Liver (tissue), 9 donors: ENCODE data around the gene AKT2. TPM values are rescaled to one million over a fixed set of nuclear protein-coding genes. Genes with fewer than 3 reads are reported as not detected.

Experiments used
- DNase-seq: peaks from one replicate; pipeline ENCODE4 v3.0.0-alpha.2; 2017; ENCODE audit warnings: low spot score
- H3K27ac ChIP-seq, 2 donors: one replicate each; pipeline ENCODE4 v1.7.0; 2013; ENCODE audit warnings: inconsistent platforms in 2 of 2, low read length in 2 of 2, control low read depth in 1 of 2, low read depth in 1 of 2, mild to moderate bottlenecking in 1 of 2
- H3K27me3 ChIP-seq, 4 donors: one replicate each; pipeline versions ENCODE4 v1.6.1 to v1.7.0; 2013; ENCODE audit warnings: low read length in 3 of 4, inconsistent platforms in 1 of 4, mild to moderate bottlenecking in 1 of 4, moderate library complexity in 1 of 4; ENCODE audit not compliant: control insufficient read depth in 4 of 4, insufficient read depth in 4 of 4
- H3K36me3 ChIP-seq, 4 donors: one replicate each; pipeline versions ENCODE4 v1.6.1 to v1.7.0; 2013; ENCODE audit warnings: low read length in 3 of 4, mild to moderate bottlenecking in 3 of 4, low read depth in 1 of 4, moderate library complexity in 1 of 4; ENCODE audit not compliant: control insufficient read depth in 4 of 4, insufficient read depth in 3 of 4
- H3K4me1 ChIP-seq, 4 donors: one replicate each; pipeline versions ENCODE4 v1.6.1 to v1.7.0; 2013; ENCODE audit warnings: low read length in 3 of 4, mild to moderate bottlenecking in 3 of 4, moderate library complexity in 1 of 4; ENCODE audit not compliant: control insufficient read depth in 4 of 4, insufficient read depth in 4 of 4
- H3K4me3 ChIP-seq, 3 donors: one replicate each; pipeline versions ENCODE4 v1.6.1 to v1.7.0; 2013; ENCODE audit warnings: low read length in 3 of 3, control low read depth in 1 of 3, low read depth in 1 of 3, mild to moderate bottlenecking in 1 of 3
- H3K9ac ChIP-seq, 2 donors: one replicate each; pipeline ENCODE4 v1.7.0; 2013; ENCODE audit warnings: low read length in 2 of 2, mild to moderate bottlenecking in 2 of 2, moderate library complexity in 2 of 2, control low read depth in 1 of 2, low read depth in 1 of 2
- H3K9me3 ChIP-seq, 4 donors: one replicate each; pipeline versions ENCODE4 v1.6.1 to v1.7.0; 2013; ENCODE audit warnings: low read length in 3 of 4; ENCODE audit not compliant: control insufficient read depth in 4 of 4
- ATF3 ChIP-seq: IDR thresholded peaks from 2 replicates; pipeline ENCODE4 v1.6.1; 2016; ENCODE audit warnings: antibody characterized with exemption
- CTCF ChIP-seq: fragments of 150-350 bp; IDR thresholded peaks from 2 replicates; pipeline ENCODE4 v1.5.1; 2017; ENCODE audit warnings: improper control_type of control experiment, low read depth, low read length; ENCODE audit not compliant: missing input control
- FOXA1 ChIP-seq: IDR thresholded peaks from 2 replicates; pipeline ENCODE4 v1.6.1; 2016; ENCODE audit warnings: antibody characterized with exemption
- HNF4A ChIP-seq, 2 donors: conservative IDR thresholded peaks; 2 replicates each; pipeline ENCODE4 v1.6.1; 2016; ENCODE audit warnings: antibody characterized with exemption in 2 of 2, mild to moderate bottlenecking in 2 of 2
- JUND ChIP-seq, 2 donors: IDR thresholded peaks; 2 replicates each; pipeline ENCODE4 v1.6.1; 2016; ENCODE audit warnings: antibody characterized with exemption in 2 of 2
- NR2F2 ChIP-seq: IDR thresholded peaks from 2 replicates; pipeline ENCODE4 v1.6.1; 2016; ENCODE audit warnings: antibody characterized with exemption
- RAD21 ChIP-seq, 2 donors: IDR thresholded peaks; 2 replicates each; pipeline ENCODE4 v1.6.1; 2016; ENCODE audit warnings: antibody characterized with exemption in 2 of 2, mild to moderate bottlenecking in 2 of 2
- SP1 ChIP-seq: IDR thresholded peaks from 2 replicates; pipeline ENCODE4 v1.6.1; 2018; ENCODE audit warnings: antibody characterized with exemption, mild to moderate bottlenecking
- YY1 ChIP-seq: IDR thresholded peaks from 2 replicates; pipeline ENCODE4 v1.6.1; 2016; ENCODE audit warnings: antibody characterized with exemption, mild to moderate bottlenecking
- WGBS: extraction: QIAGEN DNeasy Blood & Tissue Kit; methylation state at CpG from one replicate; pipeline ENCODE4 v1.1.7; 2013; 5-methylcytosine and 5-hydroxymethylcytosine counted together
- polyA plus RNA-seq, 2 donors: library from polyadenylated mRNA; stranded (reverse) in 1 of 2; unstranded in 1 of 2; fragments of 200-250 nt in 1 of 2; fragments of >200 nt in 1 of 2; fragmentation: Nextera tagmentation in 1 of 2; extraction: Ambion mirVana in 1 of 2; gene quantifications; one replicate each; pipeline versions ENCODE4 v1.2.1 to v1.2.3, GENCODE V29; 2013 to 2015
- total RNA-seq, 2 donors: library from RNA; depleted of rRNA; stranded (reverse); fragments of >200 nt; gene quantifications; one replicate each; pipeline ENCODE4 v1.2.3, GENCODE V29; 2014
- TF ChIP-seq, protein P1 (sequence below): IDR thresholded peaks from 2 replicates; pipeline ENCODE4 v1.6.1; 2016; ENCODE audit warnings: antibody characterized with exemption, mild to moderate bottlenecking
- donor health status: healthy.
- donor health status: healthy.
- donor health status: healthy.
- donor health status: healthy.
- donor health status: healthy.

AKT2 gene
- total and polyA plus RNA-seq, 4 donors, result 23.2 to 110 (median 60.4) TPM

- Histone ChIP-seq H3K36me3 (no peaks in the 10 kb centered on the region), H3K9ac (no peak overlapping the region), H3K4me1 (peaks cover 0 to 15% (median 5%) of the 10 kb centered on the region in 4 donors), H3K4me3 (no peak overlapping the region), H3K9me3 (no peaks in the 10 kb centered on the region), H3K27me3 (no peaks in the 10 kb centered on the region), H3K27ac (no peak overlapping the region)
- no peak for TF ChIP-seq HNF4A (conservative IDR thresholded peaks at IDR 0.05)
- TF ChIP-seq YY1, result no peak
- TF ChIP-seq NR2F2, result no peak
- no peak for TF ChIP-seq SP1
- no peak for TF ChIP-seq FOXA1
- no peak for TF ChIP-seq JUND (IDR thresholded peaks at IDR 0.05)
- TF ChIP-seq RAD21 (IDR thresholded peaks at IDR 0.05), result no peak
- TF ChIP-seq, protein P1, sequence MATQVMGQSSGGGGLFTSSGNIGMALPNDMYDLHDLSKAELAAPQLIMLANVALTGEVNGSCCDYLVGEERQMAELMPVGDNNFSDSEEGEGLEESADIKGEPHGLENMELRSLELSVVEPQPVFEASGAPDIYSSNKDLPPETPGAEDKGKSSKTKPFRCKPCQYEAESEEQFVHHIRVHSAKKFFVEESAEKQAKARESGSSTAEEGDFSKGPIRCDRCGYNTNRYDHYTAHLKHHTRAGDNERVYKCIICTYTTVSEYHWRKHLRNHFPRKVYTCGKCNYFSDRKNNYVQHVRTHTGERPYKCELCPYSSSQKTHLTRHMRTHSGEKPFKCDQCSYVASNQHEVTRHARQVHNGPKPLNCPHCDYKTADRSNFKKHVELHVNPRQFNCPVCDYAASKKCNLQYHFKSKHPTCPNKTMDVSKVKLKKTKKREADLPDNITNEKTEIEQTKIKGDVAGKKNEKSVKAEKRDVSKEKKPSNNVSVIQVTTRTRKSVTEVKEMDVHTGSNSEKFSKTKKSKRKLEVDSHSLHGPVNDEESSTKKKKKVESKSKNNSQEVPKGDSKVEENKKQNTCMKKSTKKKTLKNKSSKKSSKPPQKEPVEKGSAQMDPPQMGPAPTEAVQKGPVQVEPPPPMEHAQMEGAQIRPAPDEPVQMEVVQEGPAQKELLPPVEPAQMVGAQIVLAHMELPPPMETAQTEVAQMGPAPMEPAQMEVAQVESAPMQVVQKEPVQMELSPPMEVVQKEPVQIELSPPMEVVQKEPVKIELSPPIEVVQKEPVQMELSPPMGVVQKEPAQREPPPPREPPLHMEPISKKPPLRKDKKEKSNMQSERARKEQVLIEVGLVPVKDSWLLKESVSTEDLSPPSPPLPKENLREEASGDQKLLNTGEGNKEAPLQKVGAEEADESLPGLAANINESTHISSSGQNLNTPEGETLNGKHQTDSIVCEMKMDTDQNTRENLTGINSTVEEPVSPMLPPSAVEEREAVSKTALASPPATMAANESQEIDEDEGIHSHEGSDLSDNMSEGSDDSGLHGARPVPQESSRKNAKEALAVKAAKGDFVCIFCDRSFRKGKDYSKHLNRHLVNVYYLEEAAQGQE, result no peak
- TF ChIP-seq ATF3, result no peak
- no peak for DNase-seq
- WGBS, result 92% methylated on average over 5 of the region's 5 CpGs
These were observed 92.2 kb downstream of the AKT2 start for GRCh38 chr19:40192758-40193586.

- Histone ChIP-seq H3K27ac (no peak overlapping the region), H3K4me1 (peaks cover 0 to 15% (median 5%) of the 10 kb centered on the region in 4 donors), H3K27me3 (no peaks in the 10 kb centered on the region), H3K9me3 (no peaks in the 10 kb centered on the region), H3K4me3 (peak overlapping the region in 2 of 3 donors; percentile 67 to 97), H3K9ac (no peak overlapping the region), H3K36me3 (no peaks in the 10 kb centered on the region)
- TF ChIP-seq HNF4A (conservative IDR thresholded peaks at IDR 0.05), result no peak
- 21% methylated on average over 62 of the region's 62 CpGs for WGBS
- DNase-seq, result no peak
These were observed 93.1 kb downstream of the AKT2 start for GRCh38 chr19:40191836-40192646.

- no peaks in the 10 kb centered on the region for H3K27me3 ChIP-seq
- H3K9ac ChIP-seq, result peak within 1 kb of the TSS; percentile 68 to 83
- peak; percentile 81 for DNase-seq
- under 1% methylated on average over 116 of the region's 116 CpGs for whole genome bisulfite sequencing
- no peak for TF ChIP-seq CTCF
- peak; percentile 17 for TF ChIP-seq SP1
- no peak for TF ChIP-seq JUND (IDR thresholded peaks at IDR 0.05)
- peak; percentile 29 for TF ChIP-seq YY1
- H3K27ac ChIP-seq, result peak within 1 kb of the TSS; percentile 92 to 95
- peak within 1 kb of the TSS; percentile 78 to 97 (median 89) for H3K4me3 ChIP-seq
- no peaks in the 10 kb centered on the region for H3K36me3 ChIP-seq
- H3K4me1 ChIP-seq, result peaks cover 0 to 15% (median 5%) of the 10 kb centered on the region in 4 donors
- no peaks in the 10 kb centered on the region for H3K9me3 ChIP-seq
These were observed 94.0 kb downstream of the AKT2 start, which contains the start of gene MAP3K10 for GRCh38 chr19:40190891-40191835. MAP3K10 (plus strand) TSS chr19:40191426; CDS start chr19:40192032, 606 bp downstream.
